SU-DHL-6 (cell line): ENCODE measurements around the gene PLP2.

ENCODE experiments used
- H2AFZ ChIP-seq: fragments of 200-600 bp; sonication (generic); 2 replicates; pipeline ENCODE4 v1.6.1; 2014; ENCODE audit warnings: low read depth, mild to moderate bottlenecking, moderate library complexity, mixed read lengths, antibody characterized with exemption, low read length; ENCODE audit not compliant: severe bottlenecking
- H3F3A ChIP-seq: fragments of 200-600 bp; shearing (Covaris generic); 2 replicates; pipeline ENCODE4 v1.6.0; 2016; ENCODE audit warnings: antibody characterized with exemption, mild to moderate bottlenecking; ENCODE audit not compliant: insufficient read depth
- H3K27ac ChIP-seq: fragments of 200-600 bp; sonication (generic); 2 replicates; pipeline ENCODE4 v1.5.1; 2016; ENCODE audit warnings: low read depth, mild to moderate bottlenecking, low read length, moderate library complexity, mixed read lengths
- H3K27me3 ChIP-seq: fragments of 200-600 bp; sonication (generic), shearing (Covaris generic); 2 replicates; pipeline ENCODE4 v1.6.0; 2014; ENCODE audit warnings: mild to moderate bottlenecking, low read length
- H3K36me3 ChIP-seq: fragments of 200-600 bp; sonication (generic); 2 replicates; pipeline ENCODE4 v1.6.1; 2014; ENCODE audit warnings: mild to moderate bottlenecking, low read length, mixed read lengths
- H3K4me2 ChIP-seq: fragments of 300-600, 200-600 bp; shearing (Covaris generic), sonication (generic); 2 replicates; pipeline ENCODE4 v1.6.0; 2014; ENCODE audit warnings: low read length, low read depth, mild to moderate bottlenecking; ENCODE audit not compliant: poor library complexity, severe bottlenecking
- H3K4me3 ChIP-seq: fragments of 200-600 bp; sonication (generic); 2 replicates; pipeline ENCODE4 v1.5.1; 2014; ENCODE audit warnings: antibody characterized with exemption, low read length, mild to moderate bottlenecking, mixed read lengths; ENCODE audit not compliant: insufficient read depth, poor library complexity, severe bottlenecking
- H3K79me2 ChIP-seq: fragments of 200-600 bp; sonication (generic); 2 replicates; pipeline ENCODE4 v1.6.1; 2014; ENCODE audit warnings: mild to moderate bottlenecking, low read length, moderate library complexity; ENCODE audit not compliant: insufficient read depth
- H3K9ac ChIP-seq: fragments of 200-600 bp; sonication (generic); 2 replicates; pipeline ENCODE4 v1.7.0; 2014; ENCODE audit warnings: mild to moderate bottlenecking, low read length
- H3K9me2 ChIP-seq: fragments of 200-600 bp; sonication (generic); replicated peaks from 2 replicates; pipeline ENCODE4 v1.6.1; 2014; ENCODE audit warnings: low read length; ENCODE audit not compliant: insufficient read depth
- H3K9me3 ChIP-seq: fragments of 200-600 bp; sonication (generic); 2 replicates; pipeline ENCODE4 v1.6.1; 2014; ENCODE audit warnings: low read length, mixed read lengths; ENCODE audit not compliant: insufficient read depth
- H4K20me1 ChIP-seq: fragments of 200-600 bp; sonication (generic); 2 replicates; pipeline ENCODE4 v1.6.1; 2014; ENCODE audit warnings: low read depth, mild to moderate bottlenecking, antibody characterized with exemption, low read length, moderate library complexity, mixed read lengths
- EZH2phosphoT487 ChIP-seq: fragments of 200-600 bp; sonication (generic), shearing (Covaris generic); conservative IDR thresholded peaks from 2 replicates; pipeline ENCODE4 v1.6.1; 2018; ENCODE audit warnings: mild to moderate bottlenecking, antibody characterized with exemption, low read length, moderate library complexity, mixed read lengths
- TF ChIP-seq, protein P1 (sequence below): fragments of 200-600 bp; sonication (generic); IDR thresholded peaks from one replicate; pipeline ENCODE4 v1.5.1; 2017; ENCODE audit warnings: antibody characterized with exemption, mild to moderate bottlenecking, low read length, moderate library complexity; ENCODE audit not compliant: insufficient read depth, poor library complexity, severe bottlenecking

PLP2 gene

GRCh38 chrX:49163555-49164419 is 7.9 kb upstream of the PLP2 start:
- Histone ChIP-seq H3K4me3 (peak overlapping the region; percentile 44), H3F3A (peaks cover 22% of the 10 kb centered on the region), H3K36me3 (no peaks in the 10 kb centered on the region), H3K27ac (peak overlapping the region; percentile 69), H3K9me2 (no peaks in the 10 kb centered on the region), H3K27me3 (no peaks in the 10 kb centered on the region), H3K9ac (peak overlapping the region; percentile 46; the same call in 1 of the 2 replicates), H3K4me2 (peak overlapping the region; percentile 73), H3K9me3 (no peaks in the 10 kb centered on the region), H4K20me1 (no peaks in the 10 kb centered on the region), H3K79me2 (no peaks in the 10 kb centered on the region), H2AFZ (peak overlapping the region; percentile 77)
- no peak for TF ChIP-seq EZH2phosphoT487
- TF ChIP-seq, protein P1, sequence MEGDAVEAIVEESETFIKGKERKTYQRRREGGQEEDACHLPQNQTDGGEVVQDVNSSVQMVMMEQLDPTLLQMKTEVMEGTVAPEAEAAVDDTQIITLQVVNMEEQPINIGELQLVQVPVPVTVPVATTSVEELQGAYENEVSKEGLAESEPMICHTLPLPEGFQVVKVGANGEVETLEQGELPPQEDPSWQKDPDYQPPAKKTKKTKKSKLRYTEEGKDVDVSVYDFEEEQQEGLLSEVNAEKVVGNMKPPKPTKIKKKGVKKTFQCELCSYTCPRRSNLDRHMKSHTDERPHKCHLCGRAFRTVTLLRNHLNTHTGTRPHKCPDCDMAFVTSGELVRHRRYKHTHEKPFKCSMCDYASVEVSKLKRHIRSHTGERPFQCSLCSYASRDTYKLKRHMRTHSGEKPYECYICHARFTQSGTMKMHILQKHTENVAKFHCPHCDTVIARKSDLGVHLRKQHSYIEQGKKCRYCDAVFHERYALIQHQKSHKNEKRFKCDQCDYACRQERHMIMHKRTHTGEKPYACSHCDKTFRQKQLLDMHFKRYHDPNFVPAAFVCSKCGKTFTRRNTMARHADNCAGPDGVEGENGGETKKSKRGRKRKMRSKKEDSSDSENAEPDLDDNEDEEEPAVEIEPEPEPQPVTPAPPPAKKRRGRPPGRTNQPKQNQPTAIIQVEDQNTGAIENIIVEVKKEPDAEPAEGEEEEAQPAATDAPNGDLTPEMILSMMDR: peak; percentile 53

DNA sequence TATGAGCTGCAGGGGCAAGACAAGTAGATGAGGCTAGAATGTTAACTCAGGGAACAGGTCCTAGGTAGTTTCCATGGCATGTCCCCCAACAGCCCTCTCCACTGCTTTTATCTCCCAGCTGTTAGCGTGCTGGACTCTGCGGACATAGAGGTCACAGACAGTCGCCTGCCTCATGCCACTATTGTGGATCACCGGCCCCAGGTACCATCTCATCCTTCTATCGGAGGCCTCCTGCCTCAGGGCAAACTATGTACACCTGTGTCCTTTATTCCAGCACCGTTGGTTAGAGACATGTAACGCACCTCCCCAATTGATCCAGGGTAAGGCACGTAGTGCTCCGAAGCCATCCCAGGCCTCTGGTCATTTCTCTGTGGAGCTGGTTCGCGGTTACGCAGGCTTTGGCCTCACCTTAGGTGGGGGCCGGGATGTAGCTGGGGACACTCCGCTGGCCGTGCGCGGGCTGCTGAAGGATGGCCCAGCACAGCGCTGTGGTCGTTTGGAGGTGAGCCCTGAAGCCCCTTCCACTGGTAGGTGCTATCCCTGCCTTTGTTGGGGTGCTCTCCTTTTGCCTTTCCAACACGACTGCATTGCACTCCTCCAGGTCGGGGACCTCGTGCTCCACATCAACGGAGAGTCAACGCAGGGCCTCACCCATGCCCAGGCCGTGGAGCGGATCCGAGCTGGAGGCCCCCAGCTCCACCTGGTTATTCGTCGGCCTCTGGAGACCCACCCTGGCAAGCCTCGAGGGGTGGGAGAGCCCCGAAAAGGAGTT is 6.9 kb upstream of the PLP2 start:
- no peaks in the 10 kb centered on the region for H3K79me2 ChIP-seq
- no peaks in the 10 kb centered on the region for H3K9me3 ChIP-seq

GRCh38 chrX:49165901-49166881 is 5.5 kb upstream of the PLP2 start:
- Histone ChIP-seq H3F3A (peaks cover 25% of the 10 kb centered on the region), H3K9ac (peak overlapping the region; percentile 66), H3K9me2 (no peaks in the 10 kb centered on the region), H3K4me3 (peak overlapping the region; percentile 55), H3K27ac (peak overlapping the region; percentile 94), H3K27me3 (no peaks in the 10 kb centered on the region), H4K20me1 (no peaks in the 10 kb centered on the region), H3K4me2 (peak overlapping the region; percentile 90), H3K79me2 (no peaks in the 10 kb centered on the region), H3K36me3 (no peaks in the 10 kb centered on the region), H3K9me3 (no peaks in the 10 kb centered on the region), H2AFZ (no peak overlapping the region)
- no peak for TF ChIP-seq EZH2phosphoT487
- TF ChIP-seq, protein P1: no peak

More for the DNA sequence above, 6.9 kb upstream of the PLP2 start:
- Histone ChIP-seq H3K9me2 (no peaks in the 10 kb centered on the region), H4K20me1 (no peaks in the 10 kb centered on the region), H3K27me3 (no peaks in the 10 kb centered on the region), H3K9ac (no peak overlapping the region), H3K4me2 (peak overlapping the region; percentile 73), H2AFZ (no peak overlapping the region), H3K27ac (peak overlapping the region; percentile 69; the same call in 1 of the 2 replicates), H3K4me3 (no peak overlapping the region), H3F3A (peaks cover 25% of the 10 kb centered on the region), H3K36me3 (no peaks in the 10 kb centered on the region)
- TF ChIP-seq EZH2phosphoT487: no peak
- TF ChIP-seq, protein P1: no peak
